NCI-H1092 (cell line): ENCODE results near the gene IL21.
"Not testable (repeated sequence)": the region's sequence is repeated elsewhere in the genome, so short reads cannot be mapped to it uniquely, and the experiment has no call there.

Experiments
- DNase-seq: peaks from one replicate; lab custom pipeline; 2025; lab: John Stamatoyannopoulos, UW

The IL21 gene

GRCh38 chr4:122577808-122578781 is 42.8 kb downstream of the IL21 start:
- DNase-seq, result peak; percentile 31

- DNase-seq, result no peak
These were observed 43.7 kb downstream of the IL21 start for GRCh38 chr4:122577189-122577553.

GRCh38 chr4:122576261-122577188 is 44.3 kb downstream of the IL21 start:
- peak; percentile 25 for DNase-seq

GRCh38 chr4:122574347-122574746 is 46.5 kb downstream of the IL21 start:
- DNase-seq, result not testable (repeated sequence)

- no peak for DNase-seq
These were observed 58.4 kb downstream of the IL21 start for GRCh38 chr4:122562449-122562848.
